ENCODE data around the gene TRIM27. TPM values are rescaled to one million over a fixed set of nuclear protein-coding genes. Genes with fewer than 3 reads are reported as not detected.
A peak's percentile ranks its signal among the peaks of the same experiment; 100 is the strongest.

Gene TRIM27
- total RNA-seq, 6 experiments from 2014 or later = 31.5 to 54.8 (median 36.7) TPM

GRCh38 chr6:28910901-28911690 is 12.7 kb downstream of the TRIM27 start:
- H3K9me3 ChIP-seq = no peaks in the 10 kb centered on the region
- peaks cover 0 to 16% (median 0%) of the 10 kb centered on the region in 4 donors for H3K4me1 ChIP-seq
- H3K4me3 ChIP-seq = no peak overlapping the region
- ATAC-seq (peak in 1 of 4 donors; percentile 23), DNase-seq (no peak)
- TF ChIP-seq CTCF (IDR thresholded peaks at IDR 0.05) (no peak), POLR2A (IDR thresholded peaks at IDR 0.05) (no peak)
- H3K27ac ChIP-seq = no peak overlapping the region
- WGBS (ENCODE audit: insufficient coverage, low coverage, low lambda C conversion rate, missing lambda C conversion rate) = 49% methylated on average over 3 of the region's 3 CpGs
- peaks cover 7 to 95% (median 47%) of the 10 kb centered on the region in 4 donors for H3K36me3 ChIP-seq
- intact Hi-C loops (cut with DNase I) = no loop called here
- no peaks in the 10 kb centered on the region for H3K27me3 ChIP-seq

GRCh38 chr6:28907394-28907793 is 16.4 kb downstream of the TRIM27 start:
- peak in 2 of 4 donors; percentile 52 to 57 for ATAC-seq
- intact Hi-C loops (cut with DNase I) = no loop called here
- DNase-seq = no peak
- Histone ChIP-seq H3K36me3 (peaks cover 11 to 100% (median 43%) of the 10 kb centered on the region in 4 donors), H3K27me3 (no peaks in the 10 kb centered on the region), H3K4me1 (no peaks in the 10 kb centered on the region), H3K27ac (peak overlapping the region in 1 of 3 donors; percentile 10), H3K4me3 (no peak overlapping the region), H3K9me3 (no peaks in the 10 kb centered on the region)
- TF ChIP-seq POLR2A (IDR thresholded peaks at IDR 0.05) = no peak
- no peak for TF ChIP-seq CTCF (IDR thresholded peaks at IDR 0.05)
- WGBS (ENCODE audit: insufficient coverage, low coverage, low lambda C conversion rate, missing lambda C conversion rate) = no CpG with 5 or more reads among the region's 3 CpGs

- ATAC-seq (peak; percentile 23 to 57 (median 38)), DNase-seq (no peak)
- H3K4me1 ChIP-seq = no peaks in the 10 kb centered on the region
- WGBS (ENCODE audit: insufficient coverage, low coverage, low lambda C conversion rate, missing lambda C conversion rate) = 75% methylated on average over 4 of the region's 4 CpGs
- H3K27ac ChIP-seq = no peak overlapping the region
- intact Hi-C loops (cut with DNase I) = no loop called here
- H3K4me3 ChIP-seq = no peak overlapping the region
- H3K36me3 ChIP-seq = peaks cover 9 to 100% (median 42%) of the 10 kb centered on the region in 4 donors
- H3K9me3 ChIP-seq = no peaks in the 10 kb centered on the region
- no peaks in the 10 kb centered on the region for H3K27me3 ChIP-seq
- TF ChIP-seq CTCF (IDR thresholded peaks at IDR 0.05) = no peak
Observed at GRCh38 chr6:28906669-28907068, 17.1 kb downstream of the TRIM27 start.

- intact Hi-C loops (cut with DNase I) = no loop called here
- WGBS (ENCODE audit: insufficient coverage, low coverage, low lambda C conversion rate, missing lambda C conversion rate) = 91% methylated on average over 5 of the region's 5 CpGs
Observed at GRCh38 chr6:28903686-28904085, 20.1 kb downstream of the TRIM27 start.

More at GRCh38 chr6:28903686-28904085, 20.1 kb downstream of the TRIM27 start:
- no peak overlapping the region for H3K4me3 ChIP-seq
- ATAC-seq (no peak), DNase-seq (no peak)
- H3K27me3 ChIP-seq = no peaks in the 10 kb centered on the region
- H3K4me1 ChIP-seq = no peaks in the 10 kb centered on the region
- H3K27ac ChIP-seq = no peak overlapping the region
- peaks cover 8 to 85% (median 27%) of the 10 kb centered on the region in 4 donors for H3K36me3 ChIP-seq
- no peaks in the 10 kb centered on the region for H3K9me3 ChIP-seq
- TF ChIP-seq CTCF (IDR thresholded peaks at IDR 0.05) = no peak
- no peak for TF ChIP-seq POLR2A (IDR thresholded peaks at IDR 0.05)

Measured in right lobe of liver (tissue), 6 donors.